Calu3 (cell line): Measurements from ENCODE around the gene DLK1. TPM values are rescaled to one million over a fixed set of nuclear protein-coding genes. Genes with fewer than 3 reads are reported as not detected.

Experiments used
- BruUV-seq: library from RNA; stranded (reverse); fragments of 400-500 nt; replicated peaks from 2 replicates; lab custom pipeline; 2021; lab: Mats Ljungman, UMichigan
- CTCF ChIA-PET: fragments of 300-600 bp; sonication (Branson Sonifier 250); formaldehyde crosslinking; loops from one replicate; lab custom pipeline; 2022; ENCODE audit warnings: antibody characterized with exemption; lab: Charles Lee
- DNase-seq: peaks from one replicate; pipeline ENCODE4 v3.0.0; 2022
- H3K27ac Mint-ChIP-seq: one replicate; pipeline ENCODE4 v1.8.0; 2022; ENCODE audit warnings: mixed read lengths; ENCODE audit not compliant: unreplicated experiment
- H3K27me3 Mint-ChIP-seq: one replicate; pipeline ENCODE4 v1.8.0; 2022; ENCODE audit warnings: mixed read lengths; ENCODE audit not compliant: unreplicated experiment
- H3K36me3 Mint-ChIP-seq: one replicate; pipeline ENCODE4 v1.8.0; 2022; ENCODE audit warnings: mild to moderate bottlenecking, moderate library complexity, mixed read lengths; ENCODE audit not compliant: insufficient read depth, unreplicated experiment
- H3K4me1 Mint-ChIP-seq: one replicate; pipeline ENCODE4 v1.8.0; 2022; ENCODE audit warnings: mild to moderate bottlenecking, low read depth, mixed read lengths; ENCODE audit not compliant: unreplicated experiment
- H3K4me3 Mint-ChIP-seq: one replicate; pipeline ENCODE4 v1.8.0; 2022; ENCODE audit warnings: mild to moderate bottlenecking, low read depth, moderate library complexity, mixed read lengths; ENCODE audit not compliant: unreplicated experiment
- H3K9me3 Mint-ChIP-seq: one replicate; pipeline ENCODE4 v1.8.0; 2022; ENCODE audit warnings: low read depth, mixed read lengths; ENCODE audit not compliant: unreplicated experiment
- CTCF ChIP-seq: fragments of 200-600 bp; IDR thresholded peaks from one replicate; pipeline ENCODE4 v1.8.0; 2022; ENCODE audit warnings: antibody characterized with exemption; ENCODE audit not compliant: unreplicated experiment
- intact Hi-C: fragments of 100-400 bp; cut with micrococcal nuclease; formaldehyde crosslinking; loops from one replicate; pipeline ENCODE4 v1.10.0; 2022; ENCODE audit not compliant: unreplicated experiment
- total RNA-seq: library from RNA; stranded (reverse); gene quantifications from 2 replicates; pipeline ENCODE4 v1.2.3, GENCODE V29; 2022

DLK1 gene
- total RNA-seq, 1 experiment from 2014 or later: not detected

DNA sequence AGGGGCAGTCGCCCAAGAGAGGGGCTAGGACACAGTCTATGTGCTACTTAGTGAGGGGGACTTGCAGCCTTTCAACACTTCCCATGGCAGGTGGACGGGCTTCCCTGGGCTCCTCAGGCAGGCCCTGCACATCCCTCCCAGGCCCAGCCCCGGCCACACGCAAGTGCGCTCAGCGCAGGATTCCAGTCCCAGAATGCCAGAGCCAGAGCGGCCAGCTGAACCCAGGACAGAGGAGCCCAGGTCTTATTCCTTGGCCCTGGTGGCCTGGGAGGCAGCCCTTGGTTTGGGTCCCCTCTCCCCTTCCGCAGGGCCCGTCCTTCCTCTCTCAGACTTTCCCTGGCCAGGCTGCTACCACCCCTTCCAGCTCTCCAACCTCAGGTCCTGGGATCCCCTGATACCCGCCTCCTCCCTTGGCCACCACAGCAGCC lies 12.0 kb downstream of the DLK1 start:
- intact Hi-C loops: no loop called here
- Mint-ChIP-seq H3K27ac (no peak overlapping the region), H3K36me3 (no peaks in the 10 kb centered on the region), H3K27me3 (peaks cover 58% of the 10 kb centered on the region), H3K4me3 (no peak overlapping the region), H3K4me1 (no peaks in the 10 kb centered on the region), H3K9me3 (no peaks in the 10 kb centered on the region)
- CTCF ChIA-PET: no interaction called here
- TF ChIP-seq CTCF: no peak
- DNase-seq: no peak
- BruUV-seq: no TSS peak

GRCh38 chr14:100739306-100739705 lies 12.6 kb downstream of the DLK1 start:
- H3K9me3 Mint-ChIP-seq: no peaks in the 10 kb centered on the region
- H3K27ac Mint-ChIP-seq: no peak overlapping the region
- no peaks in the 10 kb centered on the region for H3K36me3 Mint-ChIP-seq
- intact Hi-C loops: no loop called here
- CTCF ChIA-PET: interaction anchor here (0.6 kb wide), 1 partner anchor 8 kb away, joined by 4 read pairs; no protein-coding TSS in a partner anchor
- H3K27me3 Mint-ChIP-seq: peaks cover 53% of the 10 kb centered on the region
- TF ChIP-seq CTCF: no peak
- H3K4me1 Mint-ChIP-seq: no peaks in the 10 kb centered on the region
- no TSS peak for BruUV-seq
- H3K4me3 Mint-ChIP-seq: no peak overlapping the region
- DNase-seq: no peak

DNA sequence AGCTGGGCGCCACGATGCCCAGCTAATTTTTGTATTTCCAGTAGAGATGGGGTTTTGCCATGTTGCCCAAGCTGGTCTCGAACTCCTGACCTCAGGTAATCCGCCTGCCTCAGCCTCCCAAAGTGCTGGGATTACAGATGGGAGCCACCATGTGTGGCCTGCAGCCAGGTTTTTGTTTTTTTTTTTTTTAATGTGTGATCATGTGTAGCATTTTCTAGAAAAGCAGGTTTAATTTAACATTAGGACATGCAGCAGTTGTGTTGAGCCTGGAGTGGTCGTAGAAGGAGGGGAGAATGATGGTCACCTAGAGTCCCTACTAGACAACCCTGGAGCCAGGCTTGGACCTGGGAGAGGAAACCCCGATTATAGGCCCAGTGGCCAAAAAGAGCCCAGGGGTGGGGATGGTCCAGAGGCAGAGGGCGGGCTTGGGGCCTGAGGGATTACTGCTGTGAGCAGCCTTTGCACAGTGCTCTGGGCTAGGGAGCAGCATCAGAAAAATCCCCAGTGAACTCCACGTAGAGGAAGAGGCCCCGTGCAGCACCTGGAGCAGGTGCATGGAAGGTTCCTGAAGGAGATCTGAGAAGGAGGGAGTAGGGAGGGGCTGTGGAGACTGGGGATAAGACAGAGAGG lies 13.6 kb downstream of the DLK1 start:
- TF ChIP-seq CTCF: no peak

DNA sequence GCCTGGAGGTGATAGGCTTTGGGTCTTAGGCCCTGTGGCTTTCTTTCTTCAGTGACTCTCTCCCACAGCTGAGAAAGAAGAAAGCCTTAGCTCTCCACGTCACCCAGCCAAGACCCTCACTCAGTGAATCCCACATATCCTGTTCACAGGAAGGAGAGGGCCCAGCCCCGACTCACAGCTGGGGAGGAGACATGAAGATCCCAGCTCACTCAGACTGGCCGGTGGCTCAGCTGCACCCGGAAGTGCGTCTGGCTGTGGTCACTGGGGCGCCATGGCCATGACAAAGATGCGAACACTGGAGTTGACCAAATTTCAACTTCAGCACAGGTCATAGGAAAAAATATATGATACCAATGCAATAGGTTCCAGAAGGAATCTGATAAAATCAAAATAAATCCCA lies 14.2 kb downstream of the DLK1 start:
- no peak for DNase-seq
- no peak for TF ChIP-seq CTCF
- H3K4me3 Mint-ChIP-seq: no peak overlapping the region
- no peaks in the 10 kb centered on the region for H3K9me3 Mint-ChIP-seq
- no peaks in the 10 kb centered on the region for H3K4me1 Mint-ChIP-seq
- no peak overlapping the region for H3K27ac Mint-ChIP-seq
- H3K36me3 Mint-ChIP-seq: no peaks in the 10 kb centered on the region
- no TSS peak for BruUV-seq
- peaks cover 37% of the 10 kb centered on the region for H3K27me3 Mint-ChIP-seq
- intact Hi-C loops: no loop called here
- CTCF ChIA-PET: interaction anchor here (0.6 kb wide), 1 partner anchor 876 kb away, joined by 5 read pairs; no protein-coding TSS in a partner anchor

More for the DNA sequence above, 13.6 kb downstream of the DLK1 start:
- H3K4me3 Mint-ChIP-seq: no peak overlapping the region
- no peak for DNase-seq
- CTCF ChIA-PET: interaction anchor here (0.6 kb wide), 1 partner anchor 877 kb away, joined by 5 read pairs; no protein-coding TSS in a partner anchor
- peaks cover 43% of the 10 kb centered on the region for H3K27me3 Mint-ChIP-seq
- H3K36me3 Mint-ChIP-seq: no peaks in the 10 kb centered on the region
- intact Hi-C loops: no loop called here
- H3K9me3 Mint-ChIP-seq: no peaks in the 10 kb centered on the region
- no TSS peak for BruUV-seq
- no peaks in the 10 kb centered on the region for H3K4me1 Mint-ChIP-seq
- H3K27ac Mint-ChIP-seq: no peak overlapping the region
